WI38 (cell line): Measurements from ENCODE around the gene SPSB1.

Experiments
- H3K4me3 ChIP-seq: 2 replicates; pipeline ENCODE4 v1.5.1; 2011; ENCODE audit warnings: low read depth, mild to moderate bottlenecking, control low read depth, low read length
- TF ChIP-seq, protein P1 (sequence below): IDR thresholded peaks from 2 replicates; pipeline ENCODE4 v1.5.1; 2012; ENCODE audit warnings: low read depth, mild to moderate bottlenecking, control low read depth, low read length

SPSB1 gene

DNA sequence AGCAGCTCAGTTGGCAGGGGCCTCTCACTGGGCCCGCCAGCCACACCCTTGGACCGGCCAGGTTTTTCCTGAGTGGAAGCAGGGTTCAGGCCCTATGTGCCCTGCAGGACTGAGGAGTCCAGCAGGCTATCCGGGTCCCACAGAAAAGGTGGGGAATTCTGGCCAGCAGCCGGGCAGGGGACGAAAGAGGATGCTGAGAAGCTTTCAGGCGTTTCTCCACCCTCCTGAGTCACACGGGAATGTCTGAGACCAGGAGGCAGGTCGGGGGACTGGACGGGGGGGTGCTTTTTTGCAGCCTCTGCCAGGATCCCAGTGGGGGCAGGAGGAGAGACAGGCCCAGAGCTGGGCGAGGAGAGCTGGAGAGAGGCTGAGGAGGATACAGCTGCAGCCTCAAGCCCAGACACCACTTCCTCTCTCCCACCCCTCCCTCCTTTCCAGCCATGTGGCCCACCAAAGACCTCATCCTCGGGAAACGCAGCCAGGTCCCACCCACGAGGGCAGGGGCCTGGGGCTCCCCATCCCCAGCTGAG lies 105.4 kb downstream of the SPSB1 start:
- H3K4me3 ChIP-seq: no peak overlapping the region
- TF ChIP-seq, protein P1, sequence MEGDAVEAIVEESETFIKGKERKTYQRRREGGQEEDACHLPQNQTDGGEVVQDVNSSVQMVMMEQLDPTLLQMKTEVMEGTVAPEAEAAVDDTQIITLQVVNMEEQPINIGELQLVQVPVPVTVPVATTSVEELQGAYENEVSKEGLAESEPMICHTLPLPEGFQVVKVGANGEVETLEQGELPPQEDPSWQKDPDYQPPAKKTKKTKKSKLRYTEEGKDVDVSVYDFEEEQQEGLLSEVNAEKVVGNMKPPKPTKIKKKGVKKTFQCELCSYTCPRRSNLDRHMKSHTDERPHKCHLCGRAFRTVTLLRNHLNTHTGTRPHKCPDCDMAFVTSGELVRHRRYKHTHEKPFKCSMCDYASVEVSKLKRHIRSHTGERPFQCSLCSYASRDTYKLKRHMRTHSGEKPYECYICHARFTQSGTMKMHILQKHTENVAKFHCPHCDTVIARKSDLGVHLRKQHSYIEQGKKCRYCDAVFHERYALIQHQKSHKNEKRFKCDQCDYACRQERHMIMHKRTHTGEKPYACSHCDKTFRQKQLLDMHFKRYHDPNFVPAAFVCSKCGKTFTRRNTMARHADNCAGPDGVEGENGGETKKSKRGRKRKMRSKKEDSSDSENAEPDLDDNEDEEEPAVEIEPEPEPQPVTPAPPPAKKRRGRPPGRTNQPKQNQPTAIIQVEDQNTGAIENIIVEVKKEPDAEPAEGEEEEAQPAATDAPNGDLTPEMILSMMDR: no peak

DNA sequence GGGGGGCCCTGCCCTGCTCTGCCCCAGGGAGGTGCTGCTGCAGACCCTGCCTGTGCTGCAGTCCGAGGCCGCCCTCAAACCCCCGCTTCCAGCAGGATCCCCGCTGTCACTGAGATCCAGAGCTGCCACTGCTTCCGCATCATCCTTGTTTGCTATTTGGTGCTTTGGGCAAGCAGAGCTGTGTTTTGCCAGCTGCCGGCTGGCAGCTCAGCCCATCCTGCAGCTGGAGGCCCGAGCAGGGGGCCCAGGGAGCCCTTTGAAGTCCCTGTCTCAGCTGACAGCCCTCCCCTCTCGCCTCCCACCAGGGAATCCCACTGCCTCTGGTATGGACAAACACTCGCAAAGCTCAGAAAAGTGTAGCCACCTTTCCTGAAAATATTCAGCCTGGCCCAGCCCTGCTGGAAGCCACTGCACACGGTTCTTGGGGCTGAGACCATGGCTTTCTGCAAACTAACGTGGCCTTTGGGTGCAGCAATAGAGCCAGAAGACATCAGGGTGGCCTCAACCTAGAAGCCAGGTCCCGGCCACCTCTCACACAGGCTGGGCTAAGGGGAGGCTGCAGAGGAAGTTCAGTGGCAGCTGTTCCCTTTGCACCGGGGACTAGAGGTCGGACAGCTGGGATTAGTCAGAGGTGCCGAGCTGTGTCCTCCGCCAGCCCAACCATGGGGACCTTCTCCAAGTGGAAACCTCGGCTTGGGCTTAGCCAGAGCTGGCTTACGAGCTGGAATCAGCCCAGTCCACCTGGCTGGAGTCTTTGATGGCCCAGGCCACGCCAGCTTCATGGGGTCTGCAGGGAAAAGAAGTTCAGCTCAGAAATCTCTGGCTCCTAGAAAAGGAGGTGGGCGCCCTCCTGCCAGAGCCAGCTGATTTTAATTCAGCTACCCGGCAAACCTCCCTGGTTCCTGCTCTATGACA lies 107.1 kb downstream of the SPSB1 start:
- TF ChIP-seq, protein P1: no peak
- no peak overlapping the region for H3K4me3 ChIP-seq

DNA sequence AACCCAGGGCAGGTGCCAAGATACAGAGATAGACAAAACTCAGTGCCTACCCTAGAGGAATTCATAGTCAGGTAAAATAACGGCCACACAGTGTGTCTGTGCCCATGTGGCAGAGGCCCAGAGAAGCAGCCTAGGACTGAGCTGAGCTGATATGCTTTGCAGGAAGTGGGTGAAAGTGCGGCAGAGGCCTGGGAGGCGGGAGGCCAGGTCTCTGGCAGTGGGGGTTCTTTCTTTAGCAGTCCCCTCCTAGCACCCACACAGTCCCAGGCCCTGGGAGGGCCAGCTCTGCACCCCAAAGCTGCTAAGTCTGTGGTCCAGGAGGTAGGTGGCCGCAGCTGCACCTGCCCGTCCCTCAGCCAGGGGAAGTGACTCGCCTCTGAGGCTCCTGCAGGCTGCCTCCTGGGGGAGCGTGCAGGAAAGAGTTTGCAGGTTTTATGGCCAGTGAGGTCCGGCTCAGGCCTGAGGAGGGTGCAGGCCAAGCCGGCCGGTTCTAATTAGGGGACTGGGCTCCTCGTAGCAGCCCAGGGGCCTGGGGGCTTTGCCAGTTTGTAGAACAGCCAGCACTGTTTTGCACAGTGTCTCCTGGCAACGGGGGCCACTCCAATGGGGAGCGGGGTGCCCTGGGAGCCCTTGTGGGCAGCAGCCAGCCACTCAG lies 107.9 kb downstream of the SPSB1 start:
- H3K4me3 ChIP-seq: no peak overlapping the region
- TF ChIP-seq, protein P1: no peak

DNA sequence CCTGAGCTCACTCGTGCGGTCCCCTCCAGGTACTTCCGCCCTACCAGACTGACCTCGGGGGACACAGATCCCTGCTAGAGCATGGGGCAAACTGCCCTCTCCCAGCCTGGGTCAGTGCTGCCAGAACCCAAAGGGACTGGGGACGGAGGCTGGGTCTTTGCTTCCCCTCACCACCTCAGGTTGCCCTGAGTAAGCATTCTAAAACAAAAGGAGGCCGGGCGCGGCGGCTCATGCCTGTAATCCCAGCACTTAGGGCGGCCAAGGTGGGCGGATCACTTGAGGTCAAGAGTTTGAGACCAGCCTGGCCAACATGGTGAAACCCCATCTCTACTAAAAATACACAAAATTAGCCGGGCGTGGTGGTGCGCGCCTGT lies 108.4 kb downstream of the SPSB1 start:
- H3K4me3 ChIP-seq: no peak overlapping the region
- TF ChIP-seq, protein P1: no peak

DNA sequence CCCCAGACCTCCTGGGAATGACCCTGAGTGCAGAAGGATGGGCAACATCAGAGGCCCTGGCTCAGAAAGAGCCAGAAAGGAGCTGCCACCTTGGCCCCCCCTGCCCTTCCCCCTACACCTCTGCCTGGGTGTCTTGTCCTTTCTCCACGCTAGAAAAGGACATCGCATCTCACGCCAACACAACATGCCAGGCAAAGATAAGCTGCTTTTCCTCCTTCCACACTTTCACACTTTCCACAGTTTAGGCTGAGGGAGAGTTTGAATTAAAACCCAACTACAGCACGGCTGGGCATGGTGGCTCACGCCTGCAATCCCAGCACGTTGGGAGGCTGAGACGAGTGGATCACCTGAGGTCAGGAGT lies 109.5 kb downstream of the SPSB1 start:
- no peak overlapping the region for H3K4me3 ChIP-seq
- TF ChIP-seq, protein P1: no peak

DNA sequence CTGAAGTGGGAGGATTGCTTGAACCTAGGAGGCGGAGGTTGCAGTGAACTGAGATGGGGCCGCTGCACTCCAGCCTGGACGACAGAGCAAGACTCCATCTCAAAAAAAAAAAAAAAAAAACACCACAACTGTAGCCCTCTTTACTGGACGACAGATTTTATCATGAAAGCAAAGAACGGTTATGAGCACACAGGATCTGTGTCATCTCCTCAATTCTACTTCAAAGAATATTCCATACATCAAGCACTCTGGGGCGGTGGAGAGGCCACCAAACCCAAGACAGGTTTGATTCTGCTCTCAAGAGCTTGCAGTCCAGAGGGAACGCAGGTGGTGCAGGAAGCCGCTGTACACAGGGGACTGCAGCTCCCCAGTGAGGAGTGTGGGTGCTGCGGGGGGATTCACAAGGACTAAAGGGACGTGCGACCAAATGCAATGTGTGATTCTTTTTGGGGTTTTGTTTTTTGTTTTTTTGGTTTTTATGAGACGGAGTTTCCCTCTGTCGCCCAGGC lies 110.1 kb downstream of the SPSB1 start:
- no peak overlapping the region for H3K4me3 ChIP-seq
- TF ChIP-seq, protein P1: no peak
